GM18526 (cell line): ENCODE results near the gene EIF1AX.

Experiments used
- POLR2A ChIP-seq: IDR thresholded peaks from 3 replicates; pipeline ENCODE4 v1.6.1; 2011; ENCODE audit not compliant: insufficient read length; ENCODE audit errors: extremely low read depth

EIF1AX gene

GRCh38 chrX:20135944-20136343 is 5.7 kb downstream of the EIF1AX start:
- TF ChIP-seq POLR2A: no peak

GRCh38 chrX:20132666-20133065 is 9.0 kb downstream of the EIF1AX start:
- TF ChIP-seq POLR2A: no peak

- TF ChIP-seq POLR2A: no peak
These were observed 11.3 kb downstream of the EIF1AX start for GRCh38 chrX:20130357-20130756.

DNA sequence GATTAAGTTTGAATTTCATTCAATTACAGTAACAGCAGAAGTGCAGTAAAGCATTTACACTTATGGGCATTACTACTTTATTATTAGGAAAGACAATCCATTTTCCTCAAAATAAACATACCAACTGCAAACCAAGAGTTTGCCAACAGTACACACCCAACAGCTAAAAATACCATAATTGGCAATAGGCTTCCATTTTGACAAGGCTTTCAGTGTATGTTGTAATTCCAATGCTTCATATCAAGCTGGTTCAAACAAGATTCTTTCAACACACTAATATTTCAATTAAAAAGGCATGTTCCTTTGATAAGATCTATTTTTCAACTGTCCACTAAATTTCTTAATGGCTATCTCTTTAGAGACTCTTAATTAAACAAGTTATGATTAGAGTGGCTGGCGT is 12.1 kb downstream of the EIF1AX start:
- TF ChIP-seq POLR2A: no peak

DNA sequence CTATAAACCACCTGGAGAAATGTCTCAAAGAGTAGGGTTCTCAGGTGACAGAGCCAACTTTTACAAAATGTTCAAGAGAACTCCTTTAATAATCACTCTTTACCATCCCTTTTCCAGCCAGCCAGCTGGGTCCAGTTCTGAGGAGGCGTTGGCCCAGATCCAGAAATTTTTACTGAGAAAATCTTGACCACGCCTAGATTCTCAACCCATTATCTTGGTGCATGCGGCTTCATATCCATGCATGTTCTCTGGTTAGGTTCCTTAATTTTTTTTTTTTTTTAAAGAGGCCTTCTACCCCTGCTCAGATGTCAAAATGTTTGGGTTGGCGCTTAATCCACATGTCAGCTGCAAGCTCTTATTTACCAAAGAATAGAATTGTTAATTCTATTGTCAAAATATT is 13.0 kb downstream of the EIF1AX start:
- TF ChIP-seq POLR2A: no peak

DNA sequence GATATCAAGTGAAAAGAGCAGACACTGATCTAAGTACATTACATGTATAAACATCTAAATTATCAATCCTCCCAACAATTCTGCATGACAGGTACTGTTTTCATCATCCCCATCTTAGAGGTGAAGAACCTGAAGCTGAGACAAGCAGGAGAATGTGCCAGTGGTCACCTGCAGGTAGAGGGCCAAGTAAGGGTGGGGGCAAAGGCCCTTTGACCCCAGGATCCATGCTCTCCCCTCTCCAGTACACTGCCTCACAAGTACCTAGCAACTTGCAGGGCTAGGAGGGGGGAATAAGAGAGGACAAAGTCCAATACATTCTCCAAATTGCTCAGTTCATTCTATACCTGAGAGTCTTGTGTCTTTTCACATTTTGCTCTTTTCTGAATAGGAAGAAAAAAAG is 16.7 kb downstream of the EIF1AX start:
- TF ChIP-seq POLR2A: no peak

DNA sequence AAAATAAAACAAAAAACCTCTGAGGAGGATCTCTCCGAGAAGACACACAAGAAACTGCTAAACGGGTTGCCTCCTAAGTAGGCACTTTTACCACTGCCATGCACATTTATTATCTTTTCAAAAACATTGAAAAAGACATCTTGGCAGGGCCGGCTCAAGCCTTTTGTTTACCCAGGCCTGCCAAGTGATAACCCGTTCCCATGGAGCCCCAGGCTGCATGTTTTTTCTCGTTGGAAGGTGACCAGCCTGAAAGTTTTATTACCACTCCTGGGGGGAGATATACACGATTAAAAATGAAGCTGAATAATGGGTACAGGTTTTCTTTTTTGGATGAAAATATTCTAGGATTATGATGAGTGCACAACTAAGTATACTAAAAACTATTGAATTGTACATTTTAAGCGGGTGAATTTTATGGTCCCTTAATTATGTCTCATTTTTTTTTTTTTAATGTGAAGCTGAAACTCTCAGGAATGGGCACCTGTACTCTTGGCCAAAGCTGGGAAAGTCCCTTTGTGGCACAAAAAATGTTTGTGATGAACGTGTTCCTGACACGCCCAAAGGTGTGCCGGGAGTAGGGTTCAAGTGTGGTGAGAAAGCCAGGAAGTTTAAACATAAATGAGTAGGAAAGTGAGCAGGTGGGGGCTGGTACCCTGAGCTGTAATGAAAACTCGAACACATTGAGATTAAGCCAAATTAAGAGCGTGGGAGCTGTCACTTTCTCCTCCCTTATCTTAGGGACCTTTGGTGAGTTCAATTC is 23.4 kb downstream of the EIF1AX start:
- no peak for TF ChIP-seq POLR2A

GRCh38 chrX:20116577-20117240 is 24.9 kb downstream of the EIF1AX start, which contains the start of gene MAP7D2:
TSS of gene MAP7D2 (minus strand) at chrX:20116907. CDS start at chrX:20116879, 28 bp downstream.
- no peak for TF ChIP-seq POLR2A

DNA sequence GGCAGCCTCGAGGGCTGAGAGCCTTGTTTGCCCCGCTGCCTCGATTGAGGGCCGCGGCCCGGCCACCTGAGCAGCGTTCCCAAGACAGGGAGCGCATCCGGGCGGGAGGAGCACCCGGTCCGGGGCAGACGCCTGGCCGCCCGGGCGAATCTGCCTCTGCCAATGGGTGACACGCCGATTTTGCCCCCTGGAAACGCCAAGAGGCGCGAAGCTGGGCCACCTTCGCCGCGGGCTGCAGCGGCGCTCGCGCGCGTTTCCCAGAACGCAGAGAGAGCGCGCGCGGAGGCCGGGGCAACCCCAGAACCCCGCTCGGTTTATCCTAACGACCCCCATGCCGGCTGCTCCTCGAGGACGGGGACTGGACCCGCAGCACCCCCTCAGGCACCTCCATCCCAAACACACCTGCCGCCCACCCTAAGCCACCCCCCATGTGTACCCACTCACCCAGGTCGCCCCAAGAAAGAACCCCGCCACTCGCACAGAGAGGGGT is 25.5 kb downstream of the EIF1AX start:
- no peak for TF ChIP-seq POLR2A

DNA sequence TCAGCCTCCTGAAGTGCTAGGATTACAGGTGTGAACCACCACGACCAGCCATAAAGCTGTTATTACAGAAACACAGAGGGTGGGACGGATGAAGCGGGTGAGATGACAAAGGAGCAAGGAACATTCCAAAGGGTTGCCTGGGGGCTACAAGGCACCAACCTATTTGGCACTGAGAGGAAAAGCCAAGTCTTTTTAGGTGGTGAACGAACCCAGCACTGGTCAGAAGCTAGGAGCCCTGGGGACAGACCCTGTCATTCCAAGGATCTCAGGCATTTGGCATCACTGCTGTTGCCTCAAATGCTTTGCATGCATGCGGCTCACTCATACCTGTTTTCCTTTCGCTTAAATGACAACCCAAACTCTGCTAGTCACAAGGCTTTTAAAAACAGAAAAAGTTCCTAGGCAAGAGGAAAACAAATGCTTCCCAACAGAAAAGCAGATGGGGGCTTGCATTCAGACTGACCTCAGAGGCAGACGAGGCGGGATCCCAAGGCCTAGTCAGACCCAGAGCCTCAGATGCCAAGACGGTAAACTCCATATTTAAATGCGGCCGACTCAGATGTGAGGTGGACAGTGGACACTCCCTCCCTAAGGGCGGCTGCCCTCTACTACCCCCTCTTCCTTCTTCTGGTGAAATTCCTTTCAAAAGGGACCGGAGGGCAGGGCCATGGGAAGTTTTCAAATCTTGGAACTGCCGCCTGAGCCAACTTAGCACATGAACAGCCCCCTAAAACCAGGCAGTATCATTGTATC is 29.4 kb downstream of the EIF1AX start:
- no peak for TF ChIP-seq POLR2A

DNA sequence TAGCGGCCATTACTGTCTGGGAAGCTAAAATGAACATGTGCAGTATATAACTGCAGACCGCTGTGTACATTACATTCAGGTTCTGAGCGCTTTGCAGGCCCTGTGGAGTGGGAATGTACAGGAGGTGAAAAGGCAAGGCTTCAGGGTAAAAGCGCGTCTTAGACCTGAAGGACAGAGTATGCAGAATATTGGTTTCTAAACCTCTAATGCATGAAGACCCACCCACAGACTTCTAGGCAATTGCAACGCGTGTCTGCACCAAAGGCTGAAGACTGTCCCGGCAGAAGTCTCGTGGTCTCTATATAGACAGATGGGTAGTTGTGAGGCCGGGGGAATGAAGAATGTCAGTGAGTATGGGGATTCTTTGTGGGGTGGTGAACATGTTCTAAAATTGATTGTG is 30.4 kb downstream of the EIF1AX start:
- TF ChIP-seq POLR2A: no peak

DNA sequence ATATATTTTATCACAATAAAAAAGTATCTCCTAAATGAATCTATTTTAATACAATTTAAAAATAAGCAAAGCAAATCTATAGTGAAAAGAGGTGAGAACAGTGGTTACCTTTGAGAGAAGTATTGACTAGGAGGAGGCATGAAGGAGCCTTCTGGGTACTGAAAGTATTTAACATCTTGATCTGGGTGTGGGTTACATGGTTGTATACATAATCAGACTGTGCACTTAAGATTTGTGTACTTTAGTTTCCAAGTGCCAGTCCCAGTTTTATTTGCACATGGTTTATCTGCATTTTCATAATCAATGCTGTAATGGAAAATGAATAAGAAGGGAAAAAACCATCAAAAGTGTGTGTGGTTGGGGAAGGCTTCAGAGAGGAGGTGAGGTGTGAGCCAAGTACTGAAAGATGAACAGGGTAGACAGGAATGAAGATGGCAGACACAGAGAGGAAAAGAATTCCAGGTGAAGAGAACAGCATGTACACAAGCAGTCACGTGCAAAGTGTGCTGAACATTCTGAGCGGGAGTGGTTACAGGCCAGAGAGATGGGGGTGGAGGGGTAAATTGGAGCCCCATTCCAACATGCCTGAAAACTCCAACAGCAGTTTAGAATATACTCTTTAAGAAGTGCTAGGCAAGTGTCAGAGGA is 39.6 kb downstream of the EIF1AX start:
- no peak for TF ChIP-seq POLR2A

DNA sequence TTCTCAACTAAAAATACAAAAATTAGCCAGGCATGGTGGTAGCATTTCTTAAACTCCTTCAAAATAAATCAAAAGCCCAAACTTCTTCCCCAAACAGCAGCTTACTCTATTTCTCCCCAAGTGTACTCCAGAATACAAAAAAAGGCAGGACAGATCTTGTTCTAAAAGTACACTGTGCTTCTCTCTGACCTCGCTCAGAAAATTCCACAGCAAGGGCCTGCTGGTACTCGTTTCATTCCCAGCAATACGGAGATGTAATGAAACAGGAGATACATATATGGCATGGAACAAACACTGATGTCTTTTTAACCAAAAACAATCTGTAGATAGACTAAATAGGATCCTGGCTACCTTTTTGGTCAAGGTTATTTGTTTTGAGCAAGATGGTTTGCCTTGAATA is 50.1 kb downstream of the EIF1AX start:
- no peak for TF ChIP-seq POLR2A

DNA sequence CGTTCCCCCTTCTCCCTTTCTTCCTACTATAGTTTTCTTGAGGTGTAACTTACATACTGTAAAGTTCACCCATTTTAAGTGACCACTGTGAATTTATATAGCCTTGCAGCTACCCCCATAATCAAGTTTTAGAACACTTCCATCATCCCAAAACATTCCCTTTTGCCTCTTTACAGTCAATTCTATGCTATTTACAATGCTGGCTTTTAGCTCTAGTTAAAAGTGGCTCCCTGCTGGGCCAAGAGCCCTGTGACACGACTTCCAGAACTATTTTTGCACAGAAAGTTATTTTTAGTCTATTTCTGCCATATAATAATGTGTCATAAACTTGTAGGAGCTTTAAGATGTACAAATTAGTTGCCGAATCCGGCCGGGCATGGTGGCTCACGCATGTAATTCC is 51.8 kb downstream of the EIF1AX start:
- no peak for TF ChIP-seq POLR2A

DNA sequence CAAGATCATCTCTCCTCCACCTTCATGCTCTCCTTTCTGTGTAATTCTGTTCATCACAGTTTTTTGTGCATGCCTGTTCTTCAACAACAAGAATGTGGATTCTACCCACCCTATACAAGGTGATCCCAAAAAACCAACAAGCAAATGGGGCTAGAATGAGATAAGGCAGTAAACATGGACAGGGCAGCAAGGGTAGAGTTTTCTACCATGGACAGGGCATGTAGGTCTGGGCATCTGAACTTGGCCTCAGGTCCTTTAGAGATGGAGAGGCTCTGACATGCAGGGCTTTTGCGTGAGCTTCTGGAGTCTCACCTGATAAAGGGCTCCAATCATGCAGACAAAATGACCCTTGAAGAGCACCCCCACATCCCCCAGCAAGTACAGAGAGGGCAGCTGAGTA is 61.4 kb downstream of the EIF1AX start:
- TF ChIP-seq POLR2A: no peak
